Aorta (tissue), 5 donors: ENCODE data around the gene MECR. TPM values are rescaled to one million over a fixed set of nuclear protein-coding genes. Genes with fewer than 3 reads are reported as not detected.

Experiments used
- ATAC-seq: fragments of 200-7000 bp; cut with Tn5 transposase; one replicate; pipeline ENCODE4 v1.9.1; 2022; ENCODE audit warnings: moderate library complexity; ENCODE audit not compliant: low FRiP score
- DNase-seq, 2 donors: peaks; one replicate each; pipeline ENCODE4 v3.0.0-alpha.2; 2020
- H3K27ac ChIP-seq, 2 donors: one replicate each; pipeline ENCODE4 v1.5.1; 2013; ENCODE audit warnings: low read length in 2 of 2, mild to moderate bottlenecking in 2 of 2, moderate library complexity in 2 of 2, control low read depth in 1 of 2, inconsistent platforms in 1 of 2, low read depth in 1 of 2
- H3K27me3 ChIP-seq, 2 donors: one replicate each; pipeline ENCODE4 v1.6.1; 2013; ENCODE audit warnings: control low read depth in 1 of 2, low read length in 1 of 2, mild to moderate bottlenecking in 1 of 2, moderate library complexity in 1 of 2; ENCODE audit not compliant: insufficient read depth in 2 of 2, control insufficient read depth in 1 of 2
- H3K36me3 ChIP-seq, 2 donors: one replicate each; pipeline ENCODE4 v1.6.1; 2013; ENCODE audit warnings: control low read depth in 1 of 2, low read length in 1 of 2, mild to moderate bottlenecking in 1 of 2; ENCODE audit not compliant: insufficient read depth in 2 of 2, control insufficient read depth in 1 of 2
- H3K4me1 ChIP-seq, 2 donors: one replicate each; pipeline ENCODE4 v1.6.1; 2013; ENCODE audit warnings: low read length in 2 of 2, control low read depth in 1 of 2, mild to moderate bottlenecking in 1 of 2, moderate library complexity in 1 of 2; ENCODE audit not compliant: insufficient read depth in 2 of 2, control insufficient read depth in 1 of 2
- H3K4me3 ChIP-seq, 2 donors: one replicate each; pipeline ENCODE4 v1.5.1; 2013; ENCODE audit warnings: low read length in 2 of 2, control low read depth in 1 of 2, mild to moderate bottlenecking in 1 of 2
- H3K9me3 ChIP-seq: one replicate; pipeline ENCODE4 v1.6.1; 2013; ENCODE audit warnings: mild to moderate bottlenecking, low read length; ENCODE audit not compliant: control insufficient read depth
- WGBS, 2 donors: extraction: QIAGEN DNeasy Blood & Tissue Kit; methylation state at CpG; one replicate each; pipeline ENCODE4 v1.1.7; 2013; 5-methylcytosine and 5-hydroxymethylcytosine counted together
- intact Hi-C, 2 donors: fragments of 100-400 bp; cut with DNase I; formaldehyde crosslinking; loops; one replicate each; pipeline versions ENCODE4 v1.14.2 to v1.15.0; 2022
- polyA plus RNA-seq, 2 donors: library from polyadenylated mRNA; stranded (reverse); fragments of 200-250 nt; gene quantifications; one replicate each; pipeline ENCODE4 v1.2.3, GENCODE V29; 2013
- total RNA-seq, 2 donors: library from RNA; stranded (reverse); fragmentation: NEBNext Ultra II Directional; extraction: Animal tissue kit (Norgen Biotek cat#: 25700); gene quantifications; one replicate each; pipeline ENCODE4 v1.2.1, GENCODE V29; 2021
- donor health status: healthy with polysubstance abuse.
- donor health status: Bipolar disorder and iron deficiency.
- donor health status: DM: no; HTN: no; CAD: no.
- donor health status: DM: no; HTN: no; CAD: no.
- donor health status: DM: yes; HTN: yes; CAD: no.

MECR gene
- total and polyA plus RNA-seq, 4 donors, result 14.7 to 22.5 (median 19.4) TPM

GRCh38 chr1:29145739-29146437 lies 84.8 kb downstream of the MECR start:
- Histone ChIP-seq H3K9me3 (no peaks in the 10 kb centered on the region), H3K27me3 (no peaks in the 10 kb centered on the region), H3K36me3 (peaks cover 8 to 13% of the 10 kb centered on the region in 2 donors), H3K4me1 (no peaks in the 10 kb centered on the region), H3K27ac (no peak overlapping the region), H3K4me3 (no peak overlapping the region)
- no peak for ATAC-seq
- intact Hi-C loops, result no loop called here
- DNase-seq, result no peak
- WGBS, 2 donors, result 66 to 70% methylated on average over 8 of the region's 8 CpGs

DNA sequence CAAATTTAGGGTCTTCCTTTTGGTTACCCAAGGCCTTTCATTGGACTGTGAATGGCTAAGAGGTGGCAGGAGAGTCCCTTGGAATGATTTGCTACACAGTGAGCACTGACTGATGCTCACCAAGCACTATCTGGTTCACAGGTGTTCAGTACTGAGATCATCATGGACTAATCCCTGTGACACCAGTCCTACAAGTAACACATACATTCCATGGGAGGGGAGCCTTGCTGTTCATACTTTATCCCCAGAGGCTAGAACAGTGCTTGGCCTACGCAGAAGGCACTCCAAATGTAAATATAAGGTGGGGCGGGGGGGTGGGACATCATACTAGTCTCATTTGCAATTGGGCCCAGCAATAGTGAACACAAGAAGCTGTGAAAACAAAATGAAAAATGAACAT lies 86.6 kb downstream of the MECR start:
- H3K36me3 ChIP-seq, result peaks cover 8 to 13% of the 10 kb centered on the region in 2 donors
- H3K4me1 ChIP-seq, result no peaks in the 10 kb centered on the region
- DNase-seq (no peak), ATAC-seq (no peak)
- H3K9me3 ChIP-seq, result no peaks in the 10 kb centered on the region
- H3K27me3 ChIP-seq, result no peaks in the 10 kb centered on the region
- WGBS, 2 donors, result 89 to 93% methylated on average over 2 of the region's 2 CpGs
- H3K4me3 ChIP-seq, result no peak overlapping the region
- intact Hi-C loops, result no loop called here
- H3K27ac ChIP-seq, result no peak overlapping the region

DNA sequence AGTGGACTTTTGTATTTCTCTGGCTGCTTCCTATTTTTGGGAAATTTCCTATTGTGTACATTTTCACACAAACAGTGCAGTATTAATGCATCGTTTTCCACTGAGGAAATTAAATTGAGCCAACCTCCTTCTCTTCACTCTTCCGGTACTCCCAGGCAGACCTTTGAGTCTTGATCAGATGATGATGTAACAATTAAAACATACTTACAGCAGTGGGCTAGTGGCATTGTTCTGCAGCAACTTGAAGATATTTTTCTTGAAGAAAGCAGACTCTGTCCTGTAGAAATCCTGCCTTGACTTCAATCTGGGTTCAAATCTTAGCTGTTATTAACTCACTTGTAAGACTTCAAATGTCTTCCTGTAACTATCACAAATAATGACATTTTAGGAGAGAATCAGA lies 88.0 kb downstream of the MECR start:
- peaks cover 0 to 2% of the 10 kb centered on the region in 2 donors for H3K36me3 ChIP-seq
- no peak for DNase-seq
- no peaks in the 10 kb centered on the region for H3K9me3 ChIP-seq
- H3K4me3 ChIP-seq, result no peak overlapping the region
- H3K4me1 ChIP-seq, result no peaks in the 10 kb centered on the region
- H3K27me3 ChIP-seq, result no peaks in the 10 kb centered on the region
- no peak overlapping the region for H3K27ac ChIP-seq
- ATAC-seq, result no peak
- intact Hi-C loops, result no loop called here
- WGBS, 2 donors, result 91% methylated on average over 2 of the region's 2 CpGs

Other genes starting within 250 kb of the MECR start
- 10 to 100 TPM; 18.2 to 18.9 TPM for gene TMEM200B, start 107.0 kb downstream of the MECR start, total RNA-seq
- 10 to 100 TPM in 1 of 2 donors, 1 to 10 TPM in 1; 5.4 to 13.0 TPM for gene TMEM200B, start 107.0 kb downstream of the MECR start, polyA plus RNA-seq
- gene SRSF4, start 49.0 kb downstream of the MECR start, total RNA-seq, result 10 to 100 TPM; 85.0 to 85.6 TPM
- gene SRSF4, start 49.0 kb downstream of the MECR start, polyA plus RNA-seq, result 10 to 100 TPM; 57.6 to 76.0 TPM
- gene PTPRU, start 5.6 kb upstream of the MECR start, total RNA-seq, result 10 to 100 TPM; 16.0 to 35.3 TPM
- gene PTPRU, start 5.6 kb upstream of the MECR start, polyA plus RNA-seq, result 10 to 100 TPM in 1 of 2 donors, 1 to 10 TPM in 1; 8.1 to 10.4 TPM